A673 (cell line): ENCODE measurements around the gene CRYBG3.

Experiments
- CTCF ChIP-seq: fragments of 300-800, 200-600 bp; sonication (generic); conservative IDR thresholded peaks from 2 replicates; pipeline ENCODE4 v1.5.1; 2017; ENCODE audit warnings: low read depth, mild to moderate bottlenecking, antibody characterized with exemption, low read length, moderate library complexity, mixed read lengths
- EZH2 ChIP-seq: fragments of 200-600 bp; sonication (generic); IDR thresholded peaks from 2 replicates; pipeline ENCODE4 v1.6.1; 2017; ENCODE audit warnings: borderline replicate concordance, low read depth, mild to moderate bottlenecking, mixed read lengths, antibody characterized with exemption, low read length; ENCODE audit not compliant: poor library complexity, severe bottlenecking

DNA sequence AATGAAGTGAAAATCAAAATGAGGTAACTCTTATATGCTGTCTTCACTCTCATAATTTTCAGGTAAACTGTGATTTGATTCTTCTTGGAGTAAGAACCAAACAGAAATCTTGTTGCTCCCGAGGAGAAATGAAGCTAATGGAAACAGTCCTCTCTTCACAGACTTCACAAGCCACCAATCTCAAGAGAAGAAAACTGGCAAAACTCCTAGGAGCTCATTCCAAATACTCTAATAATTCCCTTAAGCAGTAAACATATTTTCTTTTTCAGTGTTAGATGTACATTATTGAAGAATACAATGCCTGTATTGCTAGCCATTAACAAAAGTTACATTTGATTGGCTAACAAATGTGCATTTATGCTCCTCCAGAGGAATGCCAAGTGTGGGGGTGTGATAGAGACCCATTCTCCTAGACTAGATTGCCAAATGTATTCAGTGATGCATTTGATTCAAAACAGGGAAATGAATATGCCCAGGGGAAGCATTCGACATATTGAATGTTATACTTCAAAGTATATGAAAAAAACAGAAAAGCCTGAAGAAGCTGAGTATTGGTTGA is 162.2 kb downstream of the CRYBG3 start:
- TF ChIP-seq CTCF (no peak), EZH2 (no peak)
